K562 (cell line): Measurements from ENCODE around the gene TWSG1. TPM values are rescaled to one million over a fixed set of nuclear protein-coding genes. Genes with fewer than 3 reads are reported as not detected.

Source experiments
- CBX5 ChIP-seq: IDR thresholded peaks from 2 replicates; pipeline ENCODE4 v1.6.1; 2014; ENCODE audit warnings: low read depth, borderline replicate concordance
- COPS2 ChIP-seq: fragments of 450-650 bp; conservative IDR thresholded peaks from 2 replicates; pipeline ENCODE4 v1.6.1; 2016; ENCODE audit warnings: mild to moderate bottlenecking, moderate library complexity
- ETS2 ChIP-seq: IDR thresholded peaks from 2 replicates; pipeline ENCODE4 v1.6.1; 2016; ENCODE audit warnings: borderline replicate concordance, missing genetic modification characterization, mild to moderate bottlenecking, moderate library complexity, missing compliant biosample characterization; ENCODE audit not compliant: poor library complexity, severe bottlenecking
- HDAC2 ChIP-seq: fragments of 450-650 bp; IDR thresholded peaks from 2 replicates; pipeline ENCODE4 v1.6.1; 2016; ENCODE audit warnings: mild to moderate bottlenecking
- NR1H2 ChIP-seq: sonication (generic); formaldehyde crosslinking; IDR thresholded peaks from 2 replicates; pipeline ENCODE4 v1.4.0; 2020; ENCODE audit warnings: mild to moderate bottlenecking, missing genetic modification reagents
- NR4A1 ChIP-seq, 2 experiments: fragments of 250-450 bp in 1 of 2; fragments of 450-650 bp in 1 of 2; sonication (Bioruptor Pico) in 1 of 2; IDR thresholded peaks; 2 replicates each; pipeline versions ENCODE4 v1.4.0 to v1.6.1; 2016 to 2020; ENCODE audit warnings: mild to moderate bottlenecking in 2 of 2, missing compliant biosample characterization in 1 of 2, missing genetic modification characterization in 1 of 2, moderate library complexity in 1 of 2
- STAT5B ChIP-seq: fragments of 250-450 bp; sonication (Bioruptor Pico); IDR thresholded peaks from 2 replicates; pipeline ENCODE4 v1.8.0; 2021; ENCODE audit warnings: mild to moderate bottlenecking, inconsistent platforms
- ZNF766 ChIP-seq: fragments of 200-800 bp; sonication (Bioruptor generic); conservative IDR thresholded peaks from 2 replicates; pipeline ENCODE4 v1.6.1; 2016; ENCODE audit warnings: missing genetic modification characterization, missing compliant biosample characterization
- polyA plus RNA-seq, 8 experiments: library from polyadenylated mRNA; depleted of rRNA in 4 of 8; stranded (reverse) in 5 of 8; unstranded in 3 of 8; fragments of >200 nt; fragmentation: Nextera tagmentation in 2 of 8; fragmentation: Illumina TruSeq in 1 of 8; extraction: Ambion mirVana in 2 of 8; extraction: Trizol in 1 of 8; gene quantifications; 2 replicates each; pipeline versions ENCODE4 v1.2.1 to v1.2.3, GENCODE V29; 2011 to 2014; ENCODE audit warnings: inconsistent platforms in 1 of 8, missing spikeins in 1 of 8
- total RNA-seq, 7 experiments: library from RNA; depleted of rRNA in 6 of 7; stranded (reverse); fragments of >200 nt in 6 of 7; fragmentation: Illumina TruSeq in 2 of 7; extraction: Trizol in 2 of 7; gene quantifications; 2 replicates each; pipeline versions ENCODE4 v1.2.1 to v1.2.3, GENCODE V29; 2011 to 2021; ENCODE audit warnings: low replicate concordance in 1 of 7
- TF ChIP-seq, protein P1 (sequence below): sonication (generic); formaldehyde crosslinking; IDR thresholded peaks from 2 replicates; pipeline ENCODE4 v1.8.0; 2022; ENCODE audit warnings: mild to moderate bottlenecking, missing genetic modification reagents
- TF ChIP-seq, protein P2 (sequence below): IDR thresholded peaks from 2 replicates; pipeline ENCODE4 v1.6.1; 2011; ENCODE audit not compliant: insufficient read length; ENCODE audit errors: extremely low read depth
- TF ChIP-seq, protein P3 (sequence below): fragments of 200-600 bp; sonication (generic); IDR thresholded peaks from one replicate; pipeline ENCODE4 v1.6.1; 2012; ENCODE audit warnings: mild to moderate bottlenecking, low read depth, low read length, inconsistent platforms
- TF ChIP-seq, protein P4 (sequence below), 2 experiments: IDR thresholded peaks; 2 replicates each; pipeline ENCODE4 v1.6.1; 2011; ENCODE audit warnings: borderline replicate concordance in 1 of 2, control low read depth in 1 of 2, low read depth in 1 of 2, low read length in 1 of 2, mild to moderate bottlenecking in 1 of 2, mixed read lengths in 1 of 2, moderate library complexity in 1 of 2; ENCODE audit not compliant: insufficient read depth in 1 of 2, insufficient read length in 1 of 2, poor library complexity in 1 of 2, severe bottlenecking in 1 of 2; ENCODE audit errors: extremely low read depth in 1 of 2

Gene TWSG1
- total and polyA plus RNA-seq, 9 of the 15 experiments (the other 6 are each of a cell fraction or from before 2014, with no cell fraction given), result 10.4 to 37.2 (median 25.1) TPM

DNA sequence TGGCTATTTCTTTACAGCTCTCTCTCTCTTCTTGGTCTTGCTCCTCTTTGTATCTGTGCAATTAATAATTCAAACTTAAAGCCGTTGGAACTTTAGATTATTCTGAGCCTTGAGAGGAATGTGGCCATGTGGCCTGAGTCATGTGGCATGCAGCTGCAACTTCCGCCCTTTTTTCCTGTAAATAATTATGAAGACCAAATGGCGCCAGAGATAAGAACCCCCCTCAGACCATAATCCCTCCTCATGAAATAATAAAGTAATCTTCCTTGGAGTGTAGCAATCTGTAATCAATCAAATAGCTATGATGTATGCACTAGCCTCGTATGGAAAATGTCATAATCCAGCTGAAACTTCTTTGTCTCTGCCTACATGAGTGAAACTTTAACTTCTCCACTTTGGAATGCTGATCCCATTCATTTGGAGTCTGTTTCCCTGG lies 13.5 kb upstream of the TWSG1 start (continued):
- TF ChIP-seq STAT5B (CRISPR knock-in tag) (no peak), NR1H2 (no peak), CBX5 (no peak), ETS2 (tag) (no peak), ZNF766 (CRISPR knock-in tag) (peak; percentile 57; the same call in 1 of the 2 replicates), HDAC2 (no peak), COPS2 (no peak), NR4A1 (CRISPR knock-in tag; IDR thresholded peaks at IDR 0.05) (no peak), NR4A1 (tag; IDR thresholded peaks at IDR 0.05) (peak; percentile 59; the same call in 1 of the 2 replicates)
- TF ChIP-seq, protein P1, sequence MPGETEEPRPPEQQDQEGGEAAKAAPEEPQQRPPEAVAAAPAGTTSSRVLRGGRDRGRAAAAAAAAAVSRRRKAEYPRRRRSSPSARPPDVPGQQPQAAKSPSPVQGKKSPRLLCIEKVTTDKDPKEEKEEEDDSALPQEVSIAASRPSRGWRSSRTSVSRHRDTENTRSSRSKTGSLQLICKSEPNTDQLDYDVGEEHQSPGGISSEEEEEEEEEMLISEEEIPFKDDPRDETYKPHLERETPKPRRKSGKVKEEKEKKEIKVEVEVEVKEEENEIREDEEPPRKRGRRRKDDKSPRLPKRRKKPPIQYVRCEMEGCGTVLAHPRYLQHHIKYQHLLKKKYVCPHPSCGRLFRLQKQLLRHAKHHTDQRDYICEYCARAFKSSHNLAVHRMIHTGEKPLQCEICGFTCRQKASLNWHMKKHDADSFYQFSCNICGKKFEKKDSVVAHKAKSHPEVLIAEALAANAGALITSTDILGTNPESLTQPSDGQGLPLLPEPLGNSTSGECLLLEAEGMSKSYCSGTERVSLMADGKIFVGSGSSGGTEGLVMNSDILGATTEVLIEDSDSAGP (CRISPR knock-in tag), result no peak
- TF ChIP-seq, protein P2, sequence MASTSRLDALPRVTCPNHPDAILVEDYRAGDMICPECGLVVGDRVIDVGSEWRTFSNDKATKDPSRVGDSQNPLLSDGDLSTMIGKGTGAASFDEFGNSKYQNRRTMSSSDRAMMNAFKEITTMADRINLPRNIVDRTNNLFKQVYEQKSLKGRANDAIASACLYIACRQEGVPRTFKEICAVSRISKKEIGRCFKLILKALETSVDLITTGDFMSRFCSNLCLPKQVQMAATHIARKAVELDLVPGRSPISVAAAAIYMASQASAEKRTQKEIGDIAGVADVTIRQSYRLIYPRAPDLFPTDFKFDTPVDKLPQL, result no peak
- TF ChIP-seq, protein P3, sequence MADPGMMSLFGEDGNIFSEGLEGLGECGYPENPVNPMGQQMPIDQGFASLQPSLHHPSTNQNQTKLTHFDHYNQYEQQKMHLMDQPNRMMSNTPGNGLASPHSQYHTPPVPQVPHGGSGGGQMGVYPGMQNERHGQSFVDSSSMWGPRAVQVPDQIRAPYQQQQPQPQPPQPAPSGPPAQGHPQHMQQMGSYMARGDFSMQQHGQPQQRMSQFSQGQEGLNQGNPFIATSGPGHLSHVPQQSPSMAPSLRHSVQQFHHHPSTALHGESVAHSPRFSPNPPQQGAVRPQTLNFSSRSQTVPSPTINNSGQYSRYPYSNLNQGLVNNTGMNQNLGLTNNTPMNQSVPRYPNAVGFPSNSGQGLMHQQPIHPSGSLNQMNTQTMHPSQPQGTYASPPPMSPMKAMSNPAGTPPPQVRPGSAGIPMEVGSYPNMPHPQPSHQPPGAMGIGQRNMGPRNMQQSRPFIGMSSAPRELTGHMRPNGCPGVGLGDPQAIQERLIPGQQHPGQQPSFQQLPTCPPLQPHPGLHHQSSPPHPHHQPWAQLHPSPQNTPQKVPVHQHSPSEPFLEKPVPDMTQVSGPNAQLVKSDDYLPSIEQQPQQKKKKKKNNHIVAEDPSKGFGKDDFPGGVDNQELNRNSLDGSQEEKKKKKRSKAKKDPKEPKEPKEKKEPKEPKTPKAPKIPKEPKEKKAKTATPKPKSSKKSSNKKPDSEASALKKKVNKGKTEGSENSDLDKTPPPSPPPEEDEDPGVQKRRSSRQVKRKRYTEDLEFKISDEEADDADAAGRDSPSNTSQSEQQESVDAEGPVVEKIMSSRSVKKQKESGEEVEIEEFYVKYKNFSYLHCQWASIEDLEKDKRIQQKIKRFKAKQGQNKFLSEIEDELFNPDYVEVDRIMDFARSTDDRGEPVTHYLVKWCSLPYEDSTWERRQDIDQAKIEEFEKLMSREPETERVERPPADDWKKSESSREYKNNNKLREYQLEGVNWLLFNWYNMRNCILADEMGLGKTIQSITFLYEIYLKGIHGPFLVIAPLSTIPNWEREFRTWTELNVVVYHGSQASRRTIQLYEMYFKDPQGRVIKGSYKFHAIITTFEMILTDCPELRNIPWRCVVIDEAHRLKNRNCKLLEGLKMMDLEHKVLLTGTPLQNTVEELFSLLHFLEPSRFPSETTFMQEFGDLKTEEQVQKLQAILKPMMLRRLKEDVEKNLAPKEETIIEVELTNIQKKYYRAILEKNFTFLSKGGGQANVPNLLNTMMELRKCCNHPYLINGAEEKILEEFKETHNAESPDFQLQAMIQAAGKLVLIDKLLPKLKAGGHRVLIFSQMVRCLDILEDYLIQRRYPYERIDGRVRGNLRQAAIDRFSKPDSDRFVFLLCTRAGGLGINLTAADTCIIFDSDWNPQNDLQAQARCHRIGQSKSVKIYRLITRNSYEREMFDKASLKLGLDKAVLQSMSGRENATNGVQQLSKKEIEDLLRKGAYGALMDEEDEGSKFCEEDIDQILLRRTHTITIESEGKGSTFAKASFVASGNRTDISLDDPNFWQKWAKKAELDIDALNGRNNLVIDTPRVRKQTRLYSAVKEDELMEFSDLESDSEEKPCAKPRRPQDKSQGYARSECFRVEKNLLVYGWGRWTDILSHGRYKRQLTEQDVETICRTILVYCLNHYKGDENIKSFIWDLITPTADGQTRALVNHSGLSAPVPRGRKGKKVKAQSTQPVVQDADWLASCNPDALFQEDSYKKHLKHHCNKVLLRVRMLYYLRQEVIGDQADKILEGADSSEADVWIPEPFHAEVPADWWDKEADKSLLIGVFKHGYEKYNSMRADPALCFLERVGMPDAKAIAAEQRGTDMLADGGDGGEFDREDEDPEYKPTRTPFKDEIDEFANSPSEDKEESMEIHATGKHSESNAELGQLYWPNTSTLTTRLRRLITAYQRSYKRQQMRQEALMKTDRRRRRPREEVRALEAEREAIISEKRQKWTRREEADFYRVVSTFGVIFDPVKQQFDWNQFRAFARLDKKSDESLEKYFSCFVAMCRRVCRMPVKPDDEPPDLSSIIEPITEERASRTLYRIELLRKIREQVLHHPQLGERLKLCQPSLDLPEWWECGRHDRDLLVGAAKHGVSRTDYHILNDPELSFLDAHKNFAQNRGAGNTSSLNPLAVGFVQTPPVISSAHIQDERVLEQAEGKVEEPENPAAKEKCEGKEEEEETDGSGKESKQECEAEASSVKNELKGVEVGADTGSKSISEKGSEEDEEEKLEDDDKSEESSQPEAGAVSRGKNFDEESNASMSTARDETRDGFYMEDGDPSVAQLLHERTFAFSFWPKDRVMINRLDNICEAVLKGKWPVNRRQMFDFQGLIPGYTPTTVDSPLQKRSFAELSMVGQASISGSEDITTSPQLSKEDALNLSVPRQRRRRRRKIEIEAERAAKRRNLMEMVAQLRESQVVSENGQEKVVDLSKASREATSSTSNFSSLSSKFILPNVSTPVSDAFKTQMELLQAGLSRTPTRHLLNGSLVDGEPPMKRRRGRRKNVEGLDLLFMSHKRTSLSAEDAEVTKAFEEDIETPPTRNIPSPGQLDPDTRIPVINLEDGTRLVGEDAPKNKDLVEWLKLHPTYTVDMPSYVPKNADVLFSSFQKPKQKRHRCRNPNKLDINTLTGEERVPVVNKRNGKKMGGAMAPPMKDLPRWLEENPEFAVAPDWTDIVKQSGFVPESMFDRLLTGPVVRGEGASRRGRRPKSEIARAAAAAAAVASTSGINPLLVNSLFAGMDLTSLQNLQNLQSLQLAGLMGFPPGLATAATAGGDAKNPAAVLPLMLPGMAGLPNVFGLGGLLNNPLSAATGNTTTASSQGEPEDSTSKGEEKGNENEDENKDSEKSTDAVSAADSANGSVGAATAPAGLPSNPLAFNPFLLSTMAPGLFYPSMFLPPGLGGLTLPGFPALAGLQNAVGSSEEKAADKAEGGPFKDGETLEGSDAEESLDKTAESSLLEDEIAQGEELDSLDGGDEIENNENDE, result no peak
- TF ChIP-seq, protein P4, sequence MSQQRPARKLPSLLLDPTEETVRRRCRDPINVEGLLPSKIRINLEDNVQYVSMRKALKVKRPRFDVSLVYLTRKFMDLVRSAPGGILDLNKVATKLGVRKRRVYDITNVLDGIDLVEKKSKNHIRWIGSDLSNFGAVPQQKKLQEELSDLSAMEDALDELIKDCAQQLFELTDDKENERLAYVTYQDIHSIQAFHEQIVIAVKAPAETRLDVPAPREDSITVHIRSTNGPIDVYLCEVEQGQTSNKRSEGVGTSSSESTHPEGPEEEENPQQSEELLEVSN (IDR thresholded peaks at IDR 0.05; ENCODE audit: borderline replicate concordance in 1 of 2, extremely low read depth in 1 of 2, insufficient read depth in 1 of 2, insufficient read length in 1 of 2, low read depth in 1 of 2, low read length in 1 of 2, poor library complexity in 1 of 2, severe bottlenecking in 1 of 2), result peak; percentile 67 to 98
